NCI-H1092 (cell line): ENCODE measurements around the gene C10orf53.
"Not testable (repeated sequence)": the region's sequence is repeated elsewhere in the genome, so short reads cannot be mapped to it uniquely, and the experiment has no call there.

ENCODE experiments used
- DNase-seq: peaks from one replicate; lab custom pipeline; 2025; lab: John Stamatoyannopoulos, UW

C10orf53 gene

DNA sequence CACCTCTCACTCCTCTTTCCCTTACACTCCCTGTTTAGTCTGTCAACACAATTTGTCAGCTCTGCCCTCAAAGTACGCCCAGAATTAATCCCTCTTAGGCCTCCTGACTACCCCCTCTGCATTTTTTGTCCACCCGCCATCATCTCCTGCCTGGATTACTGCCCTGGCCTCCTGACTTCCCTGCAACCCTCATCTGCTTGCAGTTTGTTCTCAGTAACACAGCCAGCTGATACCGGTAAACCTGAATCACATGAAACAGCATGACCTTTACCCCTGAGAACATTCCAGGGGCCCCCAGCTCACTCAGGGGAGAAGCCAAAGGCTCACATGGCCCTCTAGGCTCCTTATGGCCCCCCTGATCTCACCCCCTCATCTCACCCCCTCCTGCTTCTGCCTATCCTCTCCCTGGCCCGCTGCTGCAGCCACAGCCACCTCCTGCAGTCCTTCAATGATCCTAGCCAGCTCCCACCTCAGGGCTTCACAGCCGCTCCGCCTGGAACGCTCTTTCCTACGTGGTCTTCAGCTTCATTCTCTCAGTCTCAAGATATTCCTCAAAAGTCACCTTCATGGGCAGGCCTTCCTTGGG lies 8.9 kb downstream of the C10orf53 start:
- no peak for DNase-seq

DNA sequence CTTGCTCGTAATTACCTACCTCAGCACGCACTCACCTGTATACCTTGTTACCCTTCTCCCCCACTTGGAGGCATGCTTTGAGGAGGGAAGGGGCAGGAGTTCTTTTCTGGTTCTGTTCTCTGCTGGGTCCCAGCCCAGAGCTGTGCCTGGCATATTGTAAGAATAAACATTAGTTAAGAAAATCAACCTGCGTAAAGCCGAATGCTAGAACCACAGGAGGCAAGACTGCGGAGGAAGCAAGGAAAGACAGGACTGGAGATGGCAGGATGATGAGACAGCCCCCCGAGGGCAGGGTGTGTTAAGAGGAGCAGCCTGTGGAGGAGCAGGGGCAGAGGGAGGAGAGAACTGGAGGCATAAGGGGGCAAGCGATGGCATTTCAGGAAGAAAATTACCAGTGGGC lies 9.5 kb downstream of the C10orf53 start:
- no peak for DNase-seq

DNA sequence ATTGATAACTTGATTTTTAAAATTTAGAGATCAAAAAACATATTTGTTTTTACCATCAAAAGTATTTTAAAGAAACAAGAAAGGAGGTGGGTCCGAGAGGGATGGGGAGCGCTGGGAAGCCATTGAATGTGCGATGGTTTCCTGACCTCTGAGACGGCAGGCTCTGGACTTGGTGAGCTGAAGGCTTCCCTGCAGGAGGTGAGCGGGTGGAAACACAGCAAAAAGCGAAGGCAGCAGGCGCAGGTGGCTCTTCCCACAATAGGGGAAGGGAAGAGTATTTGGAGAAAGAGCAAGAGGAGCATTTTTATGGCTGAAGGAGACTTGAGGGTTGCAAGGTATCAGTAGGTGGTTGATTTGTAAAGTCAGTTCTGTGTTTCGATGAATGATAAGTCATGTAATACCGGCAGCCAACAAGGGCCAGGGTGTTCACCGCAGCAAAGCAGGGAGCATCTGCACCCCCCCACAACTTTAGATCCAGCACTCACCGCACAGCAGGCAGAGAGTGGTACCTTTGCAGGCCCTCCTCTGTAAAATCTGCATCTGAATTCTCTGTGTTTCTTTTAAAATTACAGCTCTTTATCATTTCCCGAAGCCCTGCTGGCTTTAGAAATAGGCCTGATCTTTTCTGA lies 10.5 kb downstream of the C10orf53 start:
- DNase-seq = no peak

DNA sequence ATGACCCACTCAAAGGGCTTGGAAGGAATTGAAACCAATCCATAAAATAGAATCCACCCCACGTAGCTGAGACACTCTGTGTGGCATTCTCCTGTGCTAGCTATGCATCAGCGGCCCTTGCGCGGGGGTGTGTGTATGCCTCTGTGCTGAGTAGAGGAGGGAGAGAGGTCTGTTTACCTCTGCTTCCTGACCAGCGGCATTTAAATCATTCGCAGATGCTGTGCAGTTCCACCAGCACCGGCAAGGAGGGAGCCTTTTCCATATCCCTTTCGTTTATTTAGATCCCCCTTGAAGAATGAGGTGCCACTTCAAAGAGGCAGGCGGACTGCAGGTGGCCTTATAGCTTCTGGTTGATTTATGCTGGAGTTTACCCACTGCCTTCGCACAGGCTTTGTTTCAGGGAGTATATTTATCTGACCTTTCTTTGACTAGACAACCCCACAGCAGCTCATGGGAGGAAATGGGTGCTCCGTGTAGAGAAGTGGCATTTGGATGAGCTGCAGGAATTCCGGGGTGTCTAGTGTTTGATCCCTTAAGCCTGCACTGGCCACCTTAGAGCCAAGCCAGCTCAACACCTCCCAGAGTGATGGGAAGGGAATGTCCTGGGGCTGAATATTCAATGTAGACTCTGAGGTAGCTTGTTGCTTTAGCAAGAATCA lies 11.4 kb downstream of the C10orf53 start:
- DNase-seq = no peak

DNA sequence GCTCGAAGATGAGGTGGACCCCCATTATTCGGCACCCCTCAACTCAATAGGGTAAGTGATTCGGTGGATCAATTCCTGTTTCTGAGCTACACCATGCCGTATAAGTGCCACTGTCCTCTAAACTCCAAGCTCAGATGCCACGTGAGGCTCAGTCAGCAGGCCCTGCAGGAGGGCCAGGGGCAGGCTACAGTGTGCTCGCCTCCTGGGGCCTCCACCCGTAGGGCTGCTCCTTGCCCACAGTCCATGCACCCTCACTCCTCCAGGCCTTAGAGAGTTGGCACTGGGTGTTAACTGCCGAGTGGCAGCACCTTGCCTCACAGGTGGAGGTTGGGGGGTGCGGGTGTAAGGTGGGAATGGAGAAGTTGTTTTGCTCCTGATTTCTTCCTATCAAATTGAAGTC lies 12.1 kb downstream of the C10orf53 start:
- DNase-seq = no peak

DNA sequence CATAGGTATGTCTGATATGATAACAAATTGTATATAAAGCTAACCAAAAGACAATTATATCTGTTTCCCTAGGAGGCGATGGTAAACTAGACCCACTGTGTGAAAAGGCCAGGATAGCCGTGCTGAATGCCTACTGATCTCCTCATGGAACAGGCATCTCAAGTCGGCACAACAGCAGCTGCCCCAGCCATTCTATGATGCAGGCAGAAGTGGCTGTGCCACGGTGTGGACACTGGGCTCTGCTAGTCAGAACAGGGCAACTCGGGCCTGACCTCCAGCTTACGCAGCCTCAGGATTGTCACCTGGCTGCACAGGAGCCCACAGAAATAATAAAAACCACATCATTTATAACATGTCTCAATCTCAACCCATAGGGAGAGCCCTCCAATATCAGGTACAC lies 15.0 kb downstream of the C10orf53 start:
- DNase-seq = no peak

DNA sequence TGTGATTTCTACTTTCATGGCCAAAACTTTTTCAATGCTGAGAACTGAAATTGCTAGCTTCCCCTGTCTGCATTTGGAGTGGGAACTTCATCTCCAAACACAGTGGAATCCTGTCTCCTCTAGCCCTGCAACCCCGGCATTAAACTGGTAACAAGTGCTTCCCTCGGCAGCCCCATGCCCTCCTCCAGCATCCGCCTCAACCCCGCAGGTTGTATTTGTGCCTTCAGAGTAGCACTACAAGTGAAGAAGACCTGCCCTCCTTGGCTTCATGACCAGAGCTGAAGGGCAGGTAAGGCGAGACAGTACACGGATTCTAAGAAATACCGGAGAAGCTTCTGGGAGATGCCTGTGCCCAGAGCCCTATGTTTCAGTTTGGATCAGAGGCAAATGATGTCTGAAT lies 16.9 kb downstream of the C10orf53 start:
- no peak for DNase-seq

DNA sequence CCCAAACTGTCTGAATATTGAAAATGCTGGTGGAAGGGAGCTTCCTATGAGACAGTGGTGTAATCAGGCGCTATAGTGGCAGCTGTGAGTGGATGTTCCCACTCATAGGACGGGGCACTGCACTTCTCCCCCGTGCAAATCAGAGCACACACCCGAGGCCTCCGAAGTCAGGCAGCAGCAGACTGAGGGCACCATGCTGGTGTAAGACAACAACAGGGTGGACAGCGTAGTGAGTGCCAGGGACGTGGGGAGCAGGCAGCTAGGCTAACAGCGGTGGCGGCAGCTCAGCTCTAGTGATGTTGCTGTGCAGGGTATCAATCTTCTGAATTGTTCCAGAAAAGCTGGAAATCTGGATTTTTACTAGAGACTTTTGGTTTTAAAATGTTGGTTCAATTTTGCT lies 19.2 kb downstream of the C10orf53 start:
- no peak for DNase-seq

DNA sequence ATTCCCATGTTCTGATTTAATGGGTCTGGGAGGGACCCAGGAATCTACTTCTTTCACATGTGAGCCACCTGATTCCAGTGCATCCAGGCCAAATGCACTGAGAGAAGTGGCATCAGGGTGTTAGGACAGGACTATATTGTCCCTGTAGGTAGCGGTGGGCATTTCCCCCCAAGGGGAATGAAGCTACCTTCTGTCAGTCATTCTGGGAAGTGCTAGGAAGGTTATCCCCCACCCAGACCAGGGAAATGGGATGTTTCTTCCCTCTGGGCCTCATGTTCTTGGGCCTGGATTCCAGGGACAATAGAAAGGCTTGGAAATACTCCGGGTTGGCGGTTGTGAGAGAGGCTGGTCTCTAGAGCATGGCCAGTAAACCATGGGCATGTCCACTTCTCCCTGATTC lies 20.8 kb downstream of the C10orf53 start:
- DNase-seq = no peak

DNA sequence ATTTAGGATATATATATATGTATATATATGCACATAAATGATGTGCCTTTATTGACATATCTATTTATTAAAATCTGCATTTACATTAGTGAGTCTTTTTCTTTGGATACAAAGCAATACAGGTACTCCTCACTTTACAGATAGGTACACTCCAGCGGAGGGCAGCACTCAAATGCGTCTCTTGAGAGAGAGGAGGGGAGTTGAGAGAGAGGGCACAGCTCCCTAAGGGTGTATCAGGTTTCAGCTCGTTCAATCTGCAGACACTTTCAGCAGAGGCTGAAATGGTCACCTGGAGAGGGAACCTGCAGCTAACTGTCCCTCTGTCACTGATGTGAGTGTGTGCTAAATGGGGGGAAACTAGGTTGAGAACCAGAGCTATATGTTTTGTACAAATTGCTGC lies 21.5 kb downstream of the C10orf53 start:
- peak; percentile 71 for DNase-seq

DNA sequence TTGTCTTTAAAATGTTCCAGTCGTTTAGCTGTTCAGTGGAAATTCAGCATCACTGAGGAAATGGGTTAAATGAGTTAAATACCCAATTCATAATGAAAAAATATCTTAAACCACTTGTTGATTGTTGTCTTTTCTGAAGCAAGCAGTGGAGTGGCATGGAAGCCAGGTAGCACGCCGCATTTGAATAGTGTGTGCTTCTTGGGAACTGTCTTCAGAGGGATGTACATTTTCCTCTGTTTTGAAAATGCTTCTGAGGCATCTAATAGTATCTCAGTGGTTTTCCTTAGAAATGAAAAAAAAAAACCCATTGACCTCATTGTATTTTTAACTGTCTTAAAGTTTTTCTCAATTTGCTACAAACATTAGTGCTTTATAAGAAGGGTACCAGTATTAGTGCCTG lies 28.1 kb downstream of the C10orf53 start:
- no peak for DNase-seq

DNA sequence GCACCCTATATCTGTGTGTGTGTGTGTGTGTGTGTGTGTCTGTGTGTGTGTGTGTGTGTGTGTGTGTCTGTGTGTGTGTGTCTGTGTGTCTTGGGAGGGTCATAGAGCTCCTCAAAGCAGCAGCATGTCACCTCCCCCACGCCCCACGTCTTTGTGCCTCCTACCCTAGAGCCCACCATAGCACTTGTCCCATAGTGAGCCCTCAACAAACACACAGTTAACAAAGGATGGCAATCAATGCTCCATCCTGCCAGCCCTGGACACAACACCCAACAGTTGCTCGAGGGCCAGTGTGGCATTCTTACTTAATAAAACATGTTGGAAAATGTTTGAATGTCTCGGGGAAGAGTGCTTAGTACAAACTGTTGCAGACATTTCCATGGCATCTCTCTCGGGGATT lies 30.5 kb downstream of the C10orf53 start:
- no peak for DNase-seq

DNA sequence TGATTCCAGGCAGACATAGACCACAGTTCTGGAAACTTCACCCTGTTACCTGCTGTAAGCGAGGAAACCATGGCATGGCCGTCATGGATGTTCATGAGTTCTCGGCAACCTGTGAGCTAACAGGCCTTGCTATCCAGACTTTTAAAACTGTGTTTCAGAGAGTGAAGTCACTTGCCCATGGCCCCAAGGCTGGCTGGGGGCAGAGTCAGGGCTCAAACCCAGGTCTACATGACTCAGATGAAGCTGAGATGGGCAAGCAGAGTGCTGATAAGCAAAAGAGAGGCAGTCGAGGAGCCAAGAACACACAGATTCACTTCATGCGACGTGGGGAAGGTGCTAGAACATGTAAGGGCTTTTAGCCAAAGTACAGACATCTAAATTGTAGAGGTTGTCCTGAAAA lies 31.5 kb downstream of the C10orf53 start:
- DNase-seq = no peak

DNA sequence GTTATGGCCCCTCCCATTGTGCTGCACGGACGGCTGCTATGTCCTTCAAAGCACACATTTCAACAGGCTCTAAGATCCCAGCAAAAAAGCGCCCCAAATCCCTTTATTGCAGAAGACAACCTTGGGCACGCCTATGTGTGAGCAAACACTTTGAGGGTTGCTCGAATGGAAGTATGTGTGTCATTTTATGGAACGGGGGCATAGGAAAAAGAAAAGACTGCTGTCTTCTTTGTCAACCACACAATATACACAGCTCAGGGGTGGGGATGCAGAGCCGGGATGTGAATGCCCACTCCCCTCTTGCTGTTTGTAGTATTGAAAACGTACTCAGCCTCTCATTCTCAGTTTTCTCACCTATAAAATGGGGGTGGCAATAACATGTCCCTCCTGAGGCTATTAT lies 32.0 kb downstream of the C10orf53 start:
- no peak for DNase-seq

DNA sequence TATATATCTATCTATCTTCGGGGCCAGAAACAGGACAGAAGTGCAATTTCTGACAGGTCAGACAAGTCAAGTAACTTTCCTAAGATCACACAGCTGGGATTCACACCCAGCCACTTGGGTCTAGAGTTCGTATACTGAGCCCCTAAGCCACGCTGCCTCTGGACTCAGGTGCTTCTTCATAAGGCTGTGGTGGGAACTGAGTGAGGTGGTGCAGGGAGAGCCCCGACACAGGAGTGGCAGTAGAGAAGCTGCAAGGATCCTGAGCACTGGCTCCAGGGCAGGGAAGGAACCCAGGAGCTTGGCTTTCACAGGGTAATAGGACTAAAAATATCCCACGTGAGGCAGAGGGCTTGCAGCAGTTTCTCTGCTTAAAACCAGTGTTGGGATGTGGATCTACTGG lies 33.8 kb downstream of the C10orf53 start:
- no peak for DNase-seq

DNA sequence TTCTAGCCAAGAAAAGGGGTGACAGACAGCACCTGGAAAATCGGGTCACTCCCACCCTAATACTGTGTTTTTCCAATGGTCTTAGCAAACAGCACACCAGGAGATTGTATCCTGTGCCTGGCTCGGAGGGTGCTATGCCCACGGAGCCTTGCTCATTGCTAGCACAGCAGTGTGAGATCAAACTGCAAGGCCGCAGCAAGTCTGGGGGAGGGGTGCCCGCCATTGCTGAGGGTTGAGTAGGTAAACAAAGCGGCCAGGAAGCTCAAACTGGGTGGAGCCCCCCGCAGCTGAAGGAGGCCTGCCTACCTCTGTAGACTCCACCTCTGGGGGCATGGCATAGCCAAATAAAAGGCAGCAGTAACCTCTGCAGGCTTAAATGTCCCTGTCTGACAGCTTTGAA lies 35.7 kb downstream of the C10orf53 start:
- DNase-seq = not testable (repeated sequence)

DNA sequence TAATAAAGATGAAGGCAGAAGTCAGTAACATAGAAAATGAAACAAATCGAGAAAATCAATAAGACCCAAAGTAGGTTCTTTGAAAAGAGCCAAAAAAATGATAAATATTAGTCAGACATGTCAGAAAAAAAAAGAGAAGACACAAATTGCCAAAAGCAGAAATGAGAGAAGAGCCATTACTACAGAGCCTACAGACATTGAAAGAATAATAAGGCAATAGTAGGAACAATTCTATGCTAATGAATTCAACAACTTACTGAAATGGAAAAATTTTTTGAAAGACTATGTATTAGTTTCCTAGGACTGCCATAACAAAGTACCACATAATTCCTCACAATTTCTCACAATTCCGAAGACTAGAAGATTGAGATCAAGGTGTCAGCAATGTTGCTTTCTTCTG lies 47.1 kb downstream of the C10orf53 start:
- DNase-seq = no peak

DNA sequence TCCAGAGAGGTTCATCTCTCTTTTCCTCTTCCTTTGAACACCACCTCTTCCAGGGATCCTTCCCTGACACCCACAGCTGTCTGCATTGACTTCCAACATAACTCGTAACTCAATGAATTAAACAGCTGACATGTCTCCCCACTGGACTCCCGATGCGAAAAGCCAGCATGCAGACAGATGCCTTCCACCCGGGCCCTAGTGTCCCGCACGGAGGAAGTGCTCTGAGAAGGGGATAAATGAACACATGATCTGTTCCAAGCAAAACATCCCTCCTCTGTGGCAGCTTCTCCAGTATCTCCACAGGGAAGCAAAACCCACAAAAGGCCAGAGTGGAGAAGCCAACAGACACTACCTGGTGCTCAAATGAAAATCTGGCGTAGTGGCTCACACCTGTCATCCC lies 54.4 kb downstream of the C10orf53 start:
- no peak for DNase-seq

DNA sequence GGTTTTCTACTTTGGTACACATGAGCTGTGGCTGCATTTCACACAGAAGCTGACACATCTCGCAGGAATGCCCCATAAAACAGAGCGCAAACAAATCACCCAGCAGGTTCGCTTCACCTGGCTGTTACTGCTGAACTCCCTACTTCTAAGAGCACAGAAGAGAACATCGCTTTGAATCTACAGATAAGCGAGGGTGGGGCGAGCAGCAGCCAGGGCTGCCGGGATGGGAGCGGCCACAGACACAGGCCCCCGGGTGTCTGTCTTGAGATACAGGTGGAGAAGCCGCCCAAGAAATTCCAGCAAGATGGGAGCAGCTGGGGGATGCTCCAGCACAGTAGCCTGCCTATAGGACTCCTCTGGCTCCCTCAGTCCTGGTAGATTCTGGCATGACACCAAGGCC lies 55.2 kb downstream of the C10orf53 start:
- no peak for DNase-seq

DNA sequence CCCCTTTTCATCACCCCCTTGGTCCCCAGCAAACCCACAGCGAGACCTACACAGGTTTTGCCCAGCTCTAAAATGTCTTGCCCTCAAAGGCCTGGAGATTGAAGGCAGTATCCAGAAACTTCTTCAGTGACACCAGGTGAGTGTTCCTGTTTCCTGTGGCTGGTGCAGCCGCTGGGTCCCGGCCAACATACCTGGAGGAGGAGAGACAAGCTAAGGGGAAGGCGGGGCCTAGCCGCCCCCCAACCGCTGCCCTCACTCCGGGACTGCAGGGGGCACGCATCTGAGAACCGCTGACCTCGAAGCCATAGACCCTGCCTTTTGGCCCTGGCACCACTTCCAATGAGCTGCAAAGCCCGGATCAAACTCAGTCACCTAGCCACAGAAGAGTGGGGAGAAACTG lies 55.7 kb downstream of the C10orf53 start:
- DNase-seq = no peak

DNA sequence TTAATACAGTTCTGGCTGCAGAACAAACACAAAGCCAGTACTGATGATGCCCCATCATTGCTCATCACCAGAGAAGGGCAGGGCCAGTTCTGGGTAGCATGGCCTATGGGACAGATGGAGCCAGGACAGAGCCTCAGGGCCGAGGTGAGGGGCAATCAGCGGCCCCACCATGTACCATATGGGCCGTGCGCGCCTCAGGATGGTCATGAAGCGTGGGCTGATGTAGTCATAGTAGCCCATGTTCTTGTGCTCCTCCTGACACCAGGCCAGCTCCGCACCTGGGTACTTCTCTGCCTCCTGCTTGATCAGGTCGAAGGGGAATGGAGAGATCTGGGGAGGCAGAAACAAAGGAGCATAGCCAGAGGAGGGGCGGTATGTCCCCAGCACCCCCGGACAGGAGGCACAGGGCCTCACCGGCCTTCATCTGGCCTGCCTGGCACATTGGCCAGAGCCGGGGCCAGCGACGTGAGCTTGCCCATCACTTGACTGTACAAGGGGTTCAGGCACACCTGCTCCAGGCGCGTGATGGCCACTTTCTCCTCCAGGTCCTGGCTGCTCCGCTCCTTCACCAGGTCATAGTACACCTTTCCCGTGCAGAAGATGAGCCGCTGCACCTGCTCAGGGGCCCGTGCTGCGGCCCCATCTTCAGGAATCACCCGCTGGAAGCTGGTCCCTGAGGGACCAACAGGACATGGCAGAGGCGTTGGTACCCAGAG lies 56.6 kb downstream of the C10orf53 start:
- DNase-seq = no peak

DNA sequence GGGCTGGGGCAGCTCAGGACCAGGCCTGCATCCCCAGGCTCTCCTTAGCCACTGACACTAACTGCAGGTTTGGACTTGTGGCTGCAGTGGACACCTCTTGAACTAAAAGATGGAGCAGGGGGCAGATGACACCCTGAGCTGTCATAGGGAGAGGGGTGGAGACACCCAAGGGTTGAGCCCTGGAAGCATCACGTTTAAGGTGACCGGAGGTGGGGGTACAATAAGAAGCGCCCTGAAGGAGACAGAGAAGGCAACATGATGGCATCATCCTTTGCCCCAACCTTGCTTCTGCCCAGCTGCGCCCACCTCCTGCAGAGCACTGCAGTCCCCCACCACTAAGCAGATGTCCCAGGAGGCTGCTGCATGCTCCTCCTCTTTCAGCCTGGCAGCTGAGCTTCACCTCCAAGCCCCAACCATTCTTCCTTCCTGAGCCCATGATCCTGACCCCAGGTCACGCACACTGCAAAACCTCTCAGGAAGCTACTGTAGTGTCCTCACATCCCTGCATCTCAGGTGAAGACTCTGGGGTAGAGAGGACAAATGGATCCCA lies 57.2 kb downstream of the C10orf53 start:
- DNase-seq = no peak
